K562 (cell line): Measurements from ENCODE around the gene PDE4D. TPM values are rescaled to one million over a fixed set of nuclear protein-coding genes. Genes with fewer than 3 reads are reported as not detected.

Experiments
- ATAC-seq: fragments of 200-7000 bp; cut with Tn5 transposase; 3 replicates; pipeline ENCODE4 v1.9.1; 2020; ENCODE audit warnings: moderate library complexity
- BruUV-seq: library from RNA; stranded (reverse); fragments of 400-500 nt; replicated peaks from 2 replicates; lab custom pipeline; 2021; lab: Mats Ljungman, UMichigan
- CTCF ChIA-PET: fragments of 300-600 bp; formaldehyde crosslinking; extraction: SDS; loops from one replicate; lab custom pipeline; 2021; ENCODE audit warnings: low intra/inter-chr PET ratio; lab: Yijun Ruan, JAX
- POLR2A ChIA-PET: fragments of 300-600, 350-650 bp; sonication (Branson Sonifier 250); formaldehyde crosslinking; extraction: SDS; loops from one replicate; lab custom pipeline; 2021; ENCODE audit warnings: antibody characterized with exemption, inconsistent platforms; lab: Yijun Ruan, JAX
- DNase-seq, 4 experiments: peaks; one replicate each; pipeline versions ENCODE4 v3.0.0 to v3.0.0-alpha.2; 2011 to 2018; ENCODE audit warnings: low spot score in 3 of 4, mixed read lengths in 3 of 4; ENCODE audit errors: extremely low read depth in 1 of 4
- FAIRE-seq: peaks from 2 replicates; lab custom pipeline; 2011; peaks lifted over from hg19 to GRCh38; lab: Jason Lieb, UNC
- H2AFZ ChIP-seq: 2 replicates; pipeline ENCODE4 v1.6.0; 2011; ENCODE audit warnings: low read depth, low read length, control low read depth, inconsistent platforms
- H3K27ac ChIP-seq: fragments of 200-600 bp; 3 replicates; pipeline ENCODE4 v1.8.0; 2011; ENCODE audit warnings: low read depth, mild to moderate bottlenecking, control low read depth, inconsistent platforms, low read length, moderate library complexity, mixed read lengths; ENCODE audit errors: extremely low read depth
- H3K27me3 ChIP-seq, 2 experiments: fragments of 300-600 bp in 1 of 2; 2 replicates in 1 of 2; 3 replicates in 1 of 2; pipeline versions ENCODE4 v1.6.0 to v1.8.0; 2011; ENCODE audit warnings: inconsistent platforms in 2 of 2, low read length in 2 of 2, mild to moderate bottlenecking in 1 of 2, mixed read lengths in 1 of 2, moderate library complexity in 1 of 2; ENCODE audit not compliant: control insufficient read depth in 2 of 2, insufficient read depth in 2 of 2
- H3K36me3 ChIP-seq: fragments of 300-600 bp; 3 replicates; pipeline ENCODE4 v1.8.0; 2011; ENCODE audit warnings: mild to moderate bottlenecking, low read length, inconsistent platforms; ENCODE audit not compliant: control insufficient read depth, insufficient read depth
- H3K4me1 ChIP-seq, 2 experiments: fragments of 200-600 bp in 1 of 2; replicated peaks in 1 of 2; 2 replicates in 1 of 2; 3 replicates in 1 of 2; pipeline versions ENCODE4 v1.5.1 to v1.8.0; 2011; ENCODE audit warnings: inconsistent platforms in 2 of 2, low read length in 2 of 2, mild to moderate bottlenecking in 1 of 2, mixed read lengths in 1 of 2, moderate library complexity in 1 of 2; ENCODE audit not compliant: control insufficient read depth in 2 of 2, insufficient read depth in 2 of 2
- H3K4me2 ChIP-seq: 2 replicates; pipeline ENCODE4 v1.6.1; 2011; ENCODE audit warnings: low read length, control low read depth, inconsistent platforms, mixed read lengths; ENCODE audit not compliant: insufficient read depth
- H3K4me3 ChIP-seq: fragments of 200-600 bp; sonication (generic), shearing (Covaris generic); 2 replicates; pipeline ENCODE4 v1.5.1; 2016; ENCODE audit warnings: control low read depth, inconsistent platforms
- H3K79me2 ChIP-seq: fragments of 200-600 bp; 3 replicates; pipeline ENCODE4 v1.8.0; 2011; ENCODE audit warnings: low read length, inconsistent platforms; ENCODE audit not compliant: control insufficient read depth, insufficient read depth
- H3K9ac ChIP-seq, 2 experiments: 2 replicates each; pipeline versions ENCODE4 v1.6.0 to v1.6.1; 2011; ENCODE audit warnings: low read depth in 2 of 2, low read length in 2 of 2, control low read depth in 1 of 2, inconsistent platforms in 1 of 2, mild to moderate bottlenecking in 1 of 2, mixed read lengths in 1 of 2; ENCODE audit not compliant: insufficient read depth in 1 of 2
- H3K9me1 ChIP-seq: one replicate; pipeline ENCODE4 v1.6.0; 2011; ENCODE audit warnings: inconsistent platforms, mild to moderate bottlenecking, low read length, moderate library complexity; ENCODE audit not compliant: control insufficient read depth, insufficient read depth
- H3K9me3 ChIP-seq: replicated peaks from 2 replicates; pipeline ENCODE4 v1.5.1; 2011; ENCODE audit warnings: low read depth, low read length, inconsistent platforms; ENCODE audit not compliant: control insufficient read depth, insufficient read depth
- H4K20me1 ChIP-seq: replicated peaks from 2 replicates; pipeline ENCODE4 v1.6.1; 2011; ENCODE audit warnings: low read length, inconsistent platforms, mixed read lengths; ENCODE audit not compliant: control insufficient read depth, insufficient read depth
- ATF3 ChIP-seq, 2 experiments: fragments of 450-650 bp in 1 of 2; sonication (generic) in 1 of 2; formaldehyde crosslinking in 1 of 2; IDR thresholded peaks in 1 of 2; conservative IDR thresholded peaks in 1 of 2; 2 replicates each; pipeline versions ENCODE4 v1.6.1 to v1.8.1; 2016 to 2023; ENCODE audit warnings: mild to moderate bottlenecking in 2 of 2, moderate library complexity in 2 of 2, inconsistent platforms in 1 of 2, missing genetic modification reagents in 1 of 2
- CTBP1 ChIP-seq: fragments of 450-650 bp; IDR thresholded peaks from 2 replicates; pipeline ENCODE4 v1.6.1; 2016; ENCODE audit warnings: borderline replicate concordance
- DDX20 ChIP-seq: fragments of 450-650 bp; IDR thresholded peaks from 2 replicates; pipeline ENCODE4 v1.6.1; 2016; ENCODE audit warnings: missing genetic modification characterization, low read depth, mild to moderate bottlenecking, missing compliant biosample characterization, moderate library complexity
- E2F6 ChIP-seq, 2 experiments: IDR thresholded peaks; 2 replicates each; pipeline ENCODE4 v1.6.1; 2011; ENCODE audit warnings: borderline replicate concordance in 1 of 2, control low read depth in 1 of 2, low read depth in 1 of 2, low read length in 1 of 2, mild to moderate bottlenecking in 1 of 2, mixed read lengths in 1 of 2, moderate library complexity in 1 of 2; ENCODE audit not compliant: insufficient read depth in 1 of 2, insufficient read length in 1 of 2, poor library complexity in 1 of 2, severe bottlenecking in 1 of 2; ENCODE audit errors: extremely low read depth in 1 of 2
- MIER1 ChIP-seq: fragments of 450-650 bp; IDR thresholded peaks from 2 replicates; pipeline ENCODE4 v1.6.1; 2016; ENCODE audit warnings: antibody characterized with exemption, mild to moderate bottlenecking, low read depth
- RBM34 ChIP-seq: fragments of 200-400 bp; formaldehyde crosslinking; IDR thresholded peaks from 2 replicates; pipeline ENCODE4 v1.6.1; 2018; ENCODE audit warnings: low read length, borderline replicate concordance; ENCODE audit not compliant: insufficient read depth
- RFX7 ChIP-seq: fragments of 250-450 bp; sonication (Bioruptor Pico); IDR thresholded peaks from 2 replicates; pipeline ENCODE4 v1.5.1; 2021; ENCODE audit warnings: mild to moderate bottlenecking
- SAFB ChIP-seq: fragments of 200-400 bp; formaldehyde crosslinking; IDR thresholded peaks from 2 replicates; pipeline ENCODE4 v1.6.1; 2017; ENCODE audit warnings: low read depth, low read length, borderline replicate concordance
- SMARCE1 ChIP-seq: fragments of 450-650 bp; IDR thresholded peaks from 2 replicates; pipeline ENCODE4 v1.7.1; 2016; ENCODE audit warnings: mild to moderate bottlenecking
- TFAM ChIP-seq: fragments of 250-450 bp; sonication (Bioruptor Pico); conservative IDR thresholded peaks from 2 replicates; pipeline ENCODE4 v1.5.0; 2021; ENCODE audit warnings: mild to moderate bottlenecking, moderate library complexity
- UBTF ChIP-seq, 2 experiments: IDR thresholded peaks; 2 replicates each; pipeline ENCODE4 v1.6.1; 2012; ENCODE audit warnings: improper control_type of control experiment in 2 of 2, low read depth in 2 of 2, low read length in 2 of 2, borderline replicate concordance in 1 of 2
- WHSC1 ChIP-seq: IDR thresholded peaks from one replicate; pipeline ENCODE4 v1.6.1; 2012; ENCODE audit warnings: low read length, control low read depth, inconsistent platforms
- XRCC4 ChIP-seq: IDR thresholded peaks from one replicate; pipeline ENCODE4 v1.6.1; 2011; ENCODE audit not compliant: insufficient read depth, insufficient read length; ENCODE audit errors: extremely low read depth
- YBX1 ChIP-seq: fragments of 450-650 bp; IDR thresholded peaks from 2 replicates; pipeline ENCODE4 v1.7.1; 2016; ENCODE audit warnings: mild to moderate bottlenecking
- ZBED1 ChIP-seq: IDR thresholded peaks from 2 replicates; pipeline ENCODE4 v1.6.1; 2014
- ZNF24 ChIP-seq: fragments of 450-650 bp; IDR thresholded peaks from 2 replicates; pipeline ENCODE4 v1.6.1; 2016
- WGBS: fragments of 100-300 bp; shearing (Covaris generic); methylation state at CpG from one replicate; pipeline ENCODE4 v1.1.6; 2016; ENCODE audit warnings: low coverage, mixed read lengths; ENCODE audit not compliant: insufficient coverage; ENCODE audit errors: missing lambda C conversion rate; 5-methylcytosine and 5-hydroxymethylcytosine counted together
- in situ Hi-C: fragments of 300-500 bp; cut with MboI; formaldehyde crosslinking; loops from 4 replicates; pipeline ENCODE4 v1.15.0; 2018; ENCODE audit warnings: inconsistent platforms, mixed read lengths
- intact Hi-C: fragments of 100-400 bp; cut with micrococcal nuclease; formaldehyde crosslinking; loops from 2 replicates; pipeline ENCODE4 v1.14.2; 2022
- polyA plus RNA-seq, 8 experiments: library from polyadenylated mRNA; depleted of rRNA in 4 of 8; stranded (reverse) in 5 of 8; unstranded in 3 of 8; fragments of >200 nt; fragmentation: Nextera tagmentation in 2 of 8; fragmentation: Illumina TruSeq in 1 of 8; extraction: Ambion mirVana in 2 of 8; extraction: Trizol in 1 of 8; gene quantifications; 2 replicates each; pipeline versions ENCODE4 v1.2.1 to v1.2.3, GENCODE V29; 2011 to 2014; ENCODE audit warnings: inconsistent platforms in 1 of 8, missing spikeins in 1 of 8
- total RNA-seq, 7 experiments: library from RNA; depleted of rRNA in 6 of 7; stranded (reverse); fragments of >200 nt in 6 of 7; fragmentation: Illumina TruSeq in 2 of 7; extraction: Trizol in 2 of 7; gene quantifications; 2 replicates each; pipeline versions ENCODE4 v1.2.1 to v1.2.3, GENCODE V29; 2011 to 2021; ENCODE audit warnings: low replicate concordance in 1 of 7
- TF ChIP-seq, protein P1 (sequence below): fragments of 250-450 bp; sonication (Bioruptor Pico); IDR thresholded peaks from 2 replicates; pipeline ENCODE4 v1.9.0; 2021; ENCODE audit warnings: mild to moderate bottlenecking

Gene PDE4D
- total and polyA plus RNA-seq, 9 of the 15 experiments (the other 6 are each of a cell fraction or from before 2014, with no cell fraction given): 0.04 to 0.46 (median 0.13) TPM

DNA sequence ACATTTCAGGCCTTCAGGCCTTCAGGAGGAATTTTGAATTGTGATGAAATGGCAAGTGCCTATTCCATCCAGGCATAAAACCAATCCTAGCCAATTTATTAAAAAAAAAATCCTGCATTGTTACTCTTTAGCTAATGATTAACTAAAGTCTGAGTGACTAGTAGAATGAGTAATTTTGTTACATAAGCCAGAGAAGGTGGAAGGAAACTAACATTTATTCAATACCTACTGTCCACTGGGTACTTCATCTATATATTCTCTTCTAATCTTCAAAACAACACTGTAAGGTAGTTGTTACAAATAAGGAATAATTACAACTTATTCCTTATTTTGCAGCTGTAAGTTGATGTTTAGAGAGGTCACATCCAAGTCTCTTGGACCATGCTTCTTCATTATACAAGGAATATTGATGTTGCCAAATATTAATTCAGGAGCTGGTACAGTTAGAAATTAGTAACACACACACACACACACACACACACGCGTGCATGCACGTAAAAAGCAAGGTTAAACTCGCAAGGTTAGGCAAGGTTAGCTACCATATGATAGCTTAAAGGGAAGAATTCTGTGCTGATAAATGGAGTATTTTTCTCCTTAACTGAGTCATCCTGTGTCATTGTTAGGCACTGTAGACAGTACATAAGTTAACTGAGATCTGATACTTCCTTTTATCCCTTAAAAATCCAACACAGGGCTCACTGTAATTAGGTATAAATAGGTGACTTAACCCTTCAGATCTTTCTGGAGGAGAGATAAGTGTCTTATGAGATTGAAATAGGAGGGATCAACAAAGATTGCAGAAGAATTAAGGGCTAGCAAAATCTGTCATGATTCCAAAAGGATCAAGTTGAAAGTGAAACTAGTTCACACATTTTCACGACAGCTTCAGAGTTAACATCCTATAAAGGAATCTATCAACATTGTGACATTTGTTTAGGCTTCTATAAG lies 596.9 kb downstream of the PDE4D start:
- Histone ChIP-seq H3K27me3 (no peaks in the 10 kb centered on the region), H2AFZ (no peak overlapping the region), H3K79me2 (no peaks in the 10 kb centered on the region), H3K4me2 (no peak overlapping the region), H3K36me3 (no peaks in the 10 kb centered on the region), H3K4me1 (no peaks in the 10 kb centered on the region), H3K4me3 (no peak overlapping the region), H4K20me1 (no peaks in the 10 kb centered on the region), H3K9me3 (no peaks in the 10 kb centered on the region), H3K9me1 (no peaks in the 10 kb centered on the region), H3K27ac (no peak overlapping the region), H3K9ac (no peak overlapping the region)
- ChIA-PET POLR2A (no interaction called here), CTCF (no interaction called here)
- intact Hi-C loops (no loop called here), in situ Hi-C loops (no loop called here)
- no peak for DNase-seq
- ATAC-seq: no peak
- BruUV-seq: no TSS peak
- 0% methylated on average over 5 of the region's 5 CpGs for WGBS
- FAIRE-seq: no peak
- TF ChIP-seq ATF3 (IDR thresholded peaks at IDR 0.05): no peak
- no peak for TF ChIP-seq ATF3 (CRISPR knock-in tag; conservative IDR thresholded peaks at IDR 0.05)
- TF ChIP-seq, protein P1, sequence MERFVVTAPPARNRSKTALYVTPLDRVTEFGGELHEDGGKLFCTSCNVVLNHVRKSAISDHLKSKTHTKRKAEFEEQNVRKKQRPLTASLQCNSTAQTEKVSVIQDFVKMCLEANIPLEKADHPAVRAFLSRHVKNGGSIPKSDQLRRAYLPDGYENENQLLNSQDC: no peak
- no peak for TF ChIP-seq ZNF24
- TF ChIP-seq WHSC1: no peak
- TF ChIP-seq E2F6 (IDR thresholded peaks at IDR 0.05; ENCODE audit: borderline replicate concordance in 1 of 2, extremely low read depth in 1 of 2, insufficient read depth in 1 of 2, insufficient read length in 1 of 2, low read depth in 1 of 2, low read length in 1 of 2, poor library complexity in 1 of 2, severe bottlenecking in 1 of 2): no peak
- no peak for TF ChIP-seq RFX7
- no peak for TF ChIP-seq RBM34
- TF ChIP-seq TFAM: no peak
- no peak for TF ChIP-seq SMARCE1
- TF ChIP-seq MIER1: no peak
- no peak for TF ChIP-seq UBTF (IDR thresholded peaks at IDR 0.05; ENCODE audit: borderline replicate concordance in 1 of 2, low read depth in 2 of 2, low read length in 2 of 2)
- no peak for TF ChIP-seq CTBP1
- TF ChIP-seq SAFB: no peak
- TF ChIP-seq DDX20 (tag): no peak
- TF ChIP-seq YBX1: no peak
- TF ChIP-seq ZBED1: no peak
- no peak for TF ChIP-seq XRCC4
